Measurements from ENCODE around the gene EHD3.

DNA sequence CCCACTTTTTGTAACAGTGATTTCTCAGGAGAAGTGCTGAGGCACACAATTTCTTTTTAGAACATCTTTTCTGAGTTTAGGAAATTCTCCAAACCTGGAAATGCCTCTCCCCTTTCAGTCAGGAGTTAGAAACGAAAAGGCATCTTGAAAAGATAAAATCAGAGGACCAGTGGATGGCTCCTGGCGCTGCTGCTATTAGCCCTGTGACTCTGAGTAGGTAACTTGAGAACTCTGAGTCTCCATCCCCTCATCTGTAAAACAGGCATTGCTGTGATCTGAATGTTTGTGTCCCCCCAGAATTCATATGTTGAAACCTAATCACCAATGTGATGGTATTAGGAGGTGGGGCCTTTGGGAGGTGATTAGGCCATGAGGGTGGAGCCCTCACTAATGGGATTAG, 50.2 kb downstream of the EHD3 start:
- TF ChIP-seq, protein P1, sequence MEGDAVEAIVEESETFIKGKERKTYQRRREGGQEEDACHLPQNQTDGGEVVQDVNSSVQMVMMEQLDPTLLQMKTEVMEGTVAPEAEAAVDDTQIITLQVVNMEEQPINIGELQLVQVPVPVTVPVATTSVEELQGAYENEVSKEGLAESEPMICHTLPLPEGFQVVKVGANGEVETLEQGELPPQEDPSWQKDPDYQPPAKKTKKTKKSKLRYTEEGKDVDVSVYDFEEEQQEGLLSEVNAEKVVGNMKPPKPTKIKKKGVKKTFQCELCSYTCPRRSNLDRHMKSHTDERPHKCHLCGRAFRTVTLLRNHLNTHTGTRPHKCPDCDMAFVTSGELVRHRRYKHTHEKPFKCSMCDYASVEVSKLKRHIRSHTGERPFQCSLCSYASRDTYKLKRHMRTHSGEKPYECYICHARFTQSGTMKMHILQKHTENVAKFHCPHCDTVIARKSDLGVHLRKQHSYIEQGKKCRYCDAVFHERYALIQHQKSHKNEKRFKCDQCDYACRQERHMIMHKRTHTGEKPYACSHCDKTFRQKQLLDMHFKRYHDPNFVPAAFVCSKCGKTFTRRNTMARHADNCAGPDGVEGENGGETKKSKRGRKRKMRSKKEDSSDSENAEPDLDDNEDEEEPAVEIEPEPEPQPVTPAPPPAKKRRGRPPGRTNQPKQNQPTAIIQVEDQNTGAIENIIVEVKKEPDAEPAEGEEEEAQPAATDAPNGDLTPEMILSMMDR (conservative IDR thresholded peaks at IDR 0.05) = no peak
- TF ChIP-seq EZH2 (IDR thresholded peaks at IDR 0.05; ENCODE audit: low read depth) = no peak
